HepG2 (cell line): Measurements from ENCODE around the gene HS3ST5. TPM values are rescaled to one million over a fixed set of nuclear protein-coding genes. Genes with fewer than 3 reads are reported as not detected.

Source experiments
- AKAP8 ChIP-seq: sonication (generic); formaldehyde crosslinking; IDR thresholded peaks from 2 replicates; pipeline ENCODE4 v1.5.1; 2020; ENCODE audit warnings: mild to moderate bottlenecking, missing genetic modification reagents
- ARID2 ChIP-seq: sonication (generic); formaldehyde crosslinking; IDR thresholded peaks from 2 replicates; pipeline ENCODE4 v1.8.1; 2022; ENCODE audit warnings: mild to moderate bottlenecking, missing genetic modification reagents, borderline replicate concordance
- CHCHD3 ChIP-seq: sonication (generic); formaldehyde crosslinking; IDR thresholded peaks from 2 replicates; pipeline ENCODE4 v1.8.0; 2022; ENCODE audit warnings: mild to moderate bottlenecking, missing genetic modification reagents, moderate library complexity
- HMG20B ChIP-seq: conservative IDR thresholded peaks from 2 replicates; pipeline ENCODE4 v1.6.1; 2016; ENCODE audit warnings: missing genetic modification reagents, missing compliant biosample characterization
- MEIS1 ChIP-seq: sonication (generic); formaldehyde crosslinking; IDR thresholded peaks from 2 replicates; pipeline ENCODE4 v1.9.0; 2021; ENCODE audit warnings: mild to moderate bottlenecking, missing genetic modification reagents, moderate library complexity, borderline replicate concordance
- PHF21A ChIP-seq: sonication (generic); formaldehyde crosslinking; IDR thresholded peaks from 2 replicates; pipeline ENCODE4 v1.5.0; 2020; ENCODE audit warnings: mild to moderate bottlenecking, missing genetic modification reagents
- SNAI1 ChIP-seq: sonication (generic); formaldehyde crosslinking; IDR thresholded peaks from 2 replicates; pipeline ENCODE4 v1.5.0; 2020; ENCODE audit warnings: mild to moderate bottlenecking, missing genetic modification reagents, borderline replicate concordance
- SP2 ChIP-seq: sonication (generic); formaldehyde crosslinking; IDR thresholded peaks from 2 replicates; pipeline ENCODE4 v1.5.1; 2020; ENCODE audit warnings: mild to moderate bottlenecking, missing genetic modification reagents
- SSRP1 ChIP-seq: IDR thresholded peaks from 2 replicates; pipeline ENCODE4 v1.6.1; 2016; ENCODE audit warnings: control low read depth
- ZBTB38 ChIP-seq: sonication (generic); formaldehyde crosslinking; IDR thresholded peaks from 2 replicates; pipeline ENCODE4 v1.5.1; 2020; ENCODE audit warnings: mild to moderate bottlenecking, missing genetic modification reagents
- ZBTB8A ChIP-seq: sonication (generic); formaldehyde crosslinking; IDR thresholded peaks from 2 replicates; pipeline ENCODE4 v1.4.0; 2020; ENCODE audit warnings: mild to moderate bottlenecking, low read depth, missing genetic modification reagents, borderline replicate concordance
- ZNF841 ChIP-seq: sonication (generic); formaldehyde crosslinking; IDR thresholded peaks from 2 replicates; pipeline ENCODE4 v1.8.1; 2023; ENCODE audit warnings: missing genetic modification reagents, borderline replicate concordance
- ZNF878 ChIP-seq: sonication (generic); formaldehyde crosslinking; IDR thresholded peaks from 2 replicates; pipeline ENCODE4 v1.8.1; 2023; ENCODE audit warnings: mild to moderate bottlenecking, missing genetic modification reagents, moderate library complexity
- polyA plus RNA-seq, 8 experiments: library from polyadenylated mRNA; depleted of rRNA in 3 of 8; stranded (reverse) in 7 of 8; unstranded in 1 of 8; fragments of >200 nt; fragmentation: Illumina TruSeq in 4 of 8; extraction: Trizol in 4 of 8; gene quantifications; 2 replicates each; pipeline versions ENCODE4 v1.2.1 to v1.2.3, GENCODE V29; 2011 to 2016; ENCODE audit warnings: low read depth in 4 of 8, missing spikeins in 1 of 8, mixed read lengths in 1 of 8; ENCODE audit not compliant: insufficient read depth in 1 of 8
- total RNA-seq, 5 experiments: library from RNA; depleted of rRNA; stranded (reverse); fragments of >200 nt; fragmentation: Illumina TruSeq; extraction: Trizol; gene quantifications; 2 replicates each; pipeline ENCODE4 v1.2.3, GENCODE V29; 2016; ENCODE audit warnings: low read depth in 1 of 5
- TF ChIP-seq, protein P1 (sequence below): sonication (generic); formaldehyde crosslinking; IDR thresholded peaks from 2 replicates; pipeline ENCODE4 v1.5.0; 2020; ENCODE audit warnings: mild to moderate bottlenecking, missing genetic modification reagents
- TF ChIP-seq, protein P2 (sequence below): sonication (generic); formaldehyde crosslinking; IDR thresholded peaks from 2 replicates; pipeline ENCODE4 v1.4.0; 2020; ENCODE audit warnings: missing genetic modification reagents
- TF ChIP-seq, protein P3 (sequence below): sonication (generic); formaldehyde crosslinking; IDR thresholded peaks from 2 replicates; pipeline ENCODE4 v1.4.0; 2020; ENCODE audit warnings: missing genetic modification reagents
- TF ChIP-seq, protein P4 (sequence below): sonication (generic); formaldehyde crosslinking; IDR thresholded peaks from 2 replicates; pipeline ENCODE4 v1.4.0; 2020; ENCODE audit warnings: missing genetic modification reagents

The HS3ST5 gene
- total and polyA plus RNA-seq, 2 of the 13 experiments (the other 11 are each of a cell fraction or from before 2014, with no cell fraction given) = 1.1 to 1.6 TPM

DNA sequence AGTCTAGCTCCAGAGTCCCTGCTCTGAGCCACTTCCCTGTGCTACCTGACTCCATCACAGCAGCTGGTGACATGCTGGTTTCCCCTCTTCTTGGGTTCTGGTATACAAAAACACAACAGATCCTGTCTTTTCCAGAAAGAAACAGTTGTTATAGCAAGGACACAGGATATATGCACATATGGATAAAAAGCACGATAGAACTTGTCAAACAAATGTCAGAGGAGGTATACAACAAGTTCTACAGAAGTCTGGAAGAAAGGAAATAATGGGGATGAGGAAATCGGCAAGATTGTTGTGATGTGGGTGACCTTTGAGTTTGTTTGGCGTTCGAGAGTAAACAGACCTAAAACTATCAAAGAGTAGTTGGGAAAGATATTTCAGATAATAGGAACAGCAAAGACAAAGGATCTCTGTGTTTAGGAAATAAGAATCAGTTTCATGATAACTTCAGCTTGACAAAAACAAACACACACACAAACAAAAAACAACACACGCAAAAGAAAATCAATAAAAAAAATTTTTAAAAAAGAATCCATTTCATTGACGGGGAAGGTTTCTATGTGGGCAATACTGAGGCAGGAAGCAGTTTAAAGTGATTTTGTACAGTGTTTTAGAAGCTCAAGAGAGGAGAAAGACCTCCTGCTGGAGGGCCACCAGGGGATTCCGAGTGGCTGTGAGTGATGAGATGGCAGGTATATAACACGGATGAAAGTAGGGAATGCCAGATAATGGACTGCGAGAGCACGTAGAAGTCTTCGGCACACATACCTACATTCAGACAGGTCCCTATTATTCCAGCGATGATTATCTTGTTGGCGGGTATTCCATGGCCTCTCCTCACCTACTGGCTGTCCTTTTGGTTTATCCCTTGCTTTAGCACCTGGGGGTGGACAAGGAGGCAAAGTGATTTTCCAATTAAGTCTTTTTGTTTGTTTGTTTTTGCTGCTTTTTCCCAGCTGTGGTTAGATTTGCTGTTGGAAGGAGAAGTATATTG lies 174.9 kb downstream of the HS3ST5 start (continued):
- TF ChIP-seq, protein P1, sequence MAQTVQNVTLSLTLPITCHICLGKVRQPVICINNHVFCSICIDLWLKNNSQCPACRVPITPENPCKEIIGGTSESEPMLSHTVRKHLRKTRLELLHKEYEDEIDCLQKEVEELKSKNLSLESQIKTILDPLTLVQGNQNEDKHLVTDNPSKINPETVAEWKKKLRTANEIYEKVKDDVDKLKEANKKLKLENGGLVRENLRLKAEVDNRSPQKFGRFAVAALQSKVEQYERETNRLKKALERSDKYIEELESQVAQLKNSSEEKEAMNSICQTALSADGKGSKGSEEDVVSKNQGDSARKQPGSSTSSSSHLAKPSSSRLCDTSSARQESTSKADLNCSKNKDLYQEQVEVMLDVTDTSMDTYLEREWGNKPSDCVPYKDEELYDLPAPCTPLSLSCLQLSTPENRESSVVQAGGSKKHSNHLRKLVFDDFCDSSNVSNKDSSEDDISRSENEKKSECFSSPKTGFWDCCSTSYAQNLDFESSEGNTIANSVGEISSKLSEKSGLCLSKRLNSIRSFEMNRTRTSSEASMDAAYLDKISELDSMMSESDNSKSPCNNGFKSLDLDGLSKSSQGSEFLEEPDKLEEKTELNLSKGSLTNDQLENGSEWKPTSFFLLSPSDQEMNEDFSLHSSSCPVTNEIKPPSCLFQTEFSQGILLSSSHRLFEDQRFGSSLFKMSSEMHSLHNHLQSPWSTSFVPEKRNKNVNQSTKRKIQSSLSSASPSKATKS = peak; percentile 67; the same call in 1 of the 2 replicates
- TF ChIP-seq CHCHD3 = no peak
- peak; percentile 89; the same call in 1 of the 2 replicates for TF ChIP-seq SSRP1 (CRISPR knock-in tag)
- TF ChIP-seq ZBTB8A (CRISPR knock-in tag) = no peak
- TF ChIP-seq MEIS1 (CRISPR knock-in tag) = peak; percentile 93
- no peak for TF ChIP-seq ZNF841 (CRISPR knock-in tag)
- no peak for TF ChIP-seq ZBTB38 (CRISPR knock-in tag)
- peak; percentile 74; the same call in 1 of the 2 replicates for TF ChIP-seq HMG20B
- TF ChIP-seq, protein P2, sequence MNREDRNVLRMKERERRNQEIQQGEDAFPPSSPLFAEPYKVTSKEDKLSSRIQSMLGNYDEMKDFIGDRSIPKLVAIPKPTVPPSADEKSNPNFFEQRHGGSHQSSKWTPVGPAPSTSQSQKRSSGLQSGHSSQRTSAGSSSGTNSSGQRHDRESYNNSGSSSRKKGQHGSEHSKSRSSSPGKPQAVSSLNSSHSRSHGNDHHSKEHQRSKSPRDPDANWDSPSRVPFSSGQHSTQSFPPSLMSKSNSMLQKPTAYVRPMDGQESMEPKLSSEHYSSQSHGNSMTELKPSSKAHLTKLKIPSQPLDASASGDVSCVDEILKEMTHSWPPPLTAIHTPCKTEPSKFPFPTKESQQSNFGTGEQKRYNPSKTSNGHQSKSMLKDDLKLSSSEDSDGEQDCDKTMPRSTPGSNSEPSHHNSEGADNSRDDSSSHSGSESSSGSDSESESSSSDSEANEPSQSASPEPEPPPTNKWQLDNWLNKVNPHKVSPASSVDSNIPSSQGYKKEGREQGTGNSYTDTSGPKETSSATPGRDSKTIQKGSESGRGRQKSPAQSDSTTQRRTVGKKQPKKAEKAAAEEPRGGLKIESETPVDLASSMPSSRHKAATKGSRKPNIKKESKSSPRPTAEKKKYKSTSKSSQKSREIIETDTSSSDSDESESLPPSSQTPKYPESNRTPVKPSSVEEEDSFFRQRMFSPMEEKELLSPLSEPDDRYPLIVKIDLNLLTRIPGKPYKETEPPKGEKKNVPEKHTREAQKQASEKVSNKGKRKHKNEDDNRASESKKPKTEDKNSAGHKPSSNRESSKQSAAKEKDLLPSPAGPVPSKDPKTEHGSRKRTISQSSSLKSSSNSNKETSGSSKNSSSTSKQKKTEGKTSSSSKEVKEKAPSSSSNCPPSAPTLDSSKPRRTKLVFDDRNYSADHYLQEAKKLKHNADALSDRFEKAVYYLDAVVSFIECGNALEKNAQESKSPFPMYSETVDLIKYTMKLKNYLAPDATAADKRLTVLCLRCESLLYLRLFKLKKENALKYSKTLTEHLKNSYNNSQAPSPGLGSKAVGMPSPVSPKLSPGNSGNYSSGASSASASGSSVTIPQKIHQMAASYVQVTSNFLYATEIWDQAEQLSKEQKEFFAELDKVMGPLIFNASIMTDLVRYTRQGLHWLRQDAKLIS (CRISPR knock-in tag) = peak; percentile 94; the same call in 1 of the 2 replicates
- no peak for TF ChIP-seq ARID2
- peak; percentile 88 for TF ChIP-seq ZNF878 (CRISPR knock-in tag)
- no peak for TF ChIP-seq SNAI1 (CRISPR knock-in tag)
- TF ChIP-seq AKAP8 (CRISPR knock-in tag) = no peak
- TF ChIP-seq, protein P3, sequence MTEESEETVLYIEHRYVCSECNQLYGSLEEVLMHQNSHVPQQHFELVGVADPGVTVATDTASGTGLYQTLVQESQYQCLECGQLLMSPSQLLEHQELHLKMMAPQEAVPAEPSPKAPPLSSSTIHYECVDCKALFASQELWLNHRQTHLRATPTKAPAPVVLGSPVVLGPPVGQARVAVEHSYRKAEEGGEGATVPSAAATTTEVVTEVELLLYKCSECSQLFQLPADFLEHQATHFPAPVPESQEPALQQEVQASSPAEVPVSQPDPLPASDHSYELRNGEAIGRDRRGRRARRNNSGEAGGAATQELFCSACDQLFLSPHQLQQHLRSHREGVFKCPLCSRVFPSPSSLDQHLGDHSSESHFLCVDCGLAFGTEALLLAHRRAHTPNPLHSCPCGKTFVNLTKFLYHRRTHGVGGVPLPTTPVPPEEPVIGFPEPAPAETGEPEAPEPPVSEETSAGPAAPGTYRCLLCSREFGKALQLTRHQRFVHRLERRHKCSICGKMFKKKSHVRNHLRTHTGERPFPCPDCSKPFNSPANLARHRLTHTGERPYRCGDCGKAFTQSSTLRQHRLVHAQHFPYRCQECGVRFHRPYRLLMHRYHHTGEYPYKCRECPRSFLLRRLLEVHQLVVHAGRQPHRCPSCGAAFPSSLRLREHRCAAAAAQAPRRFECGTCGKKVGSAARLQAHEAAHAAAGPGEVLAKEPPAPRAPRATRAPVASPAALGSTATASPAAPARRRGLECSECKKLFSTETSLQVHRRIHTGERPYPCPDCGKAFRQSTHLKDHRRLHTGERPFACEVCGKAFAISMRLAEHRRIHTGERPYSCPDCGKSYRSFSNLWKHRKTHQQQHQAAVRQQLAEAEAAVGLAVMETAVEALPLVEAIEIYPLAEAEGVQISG (CRISPR knock-in tag) = no peak
- TF ChIP-seq PHF21A = peak; percentile 25; the same call in 1 of the 2 replicates
- TF ChIP-seq, protein P4, sequence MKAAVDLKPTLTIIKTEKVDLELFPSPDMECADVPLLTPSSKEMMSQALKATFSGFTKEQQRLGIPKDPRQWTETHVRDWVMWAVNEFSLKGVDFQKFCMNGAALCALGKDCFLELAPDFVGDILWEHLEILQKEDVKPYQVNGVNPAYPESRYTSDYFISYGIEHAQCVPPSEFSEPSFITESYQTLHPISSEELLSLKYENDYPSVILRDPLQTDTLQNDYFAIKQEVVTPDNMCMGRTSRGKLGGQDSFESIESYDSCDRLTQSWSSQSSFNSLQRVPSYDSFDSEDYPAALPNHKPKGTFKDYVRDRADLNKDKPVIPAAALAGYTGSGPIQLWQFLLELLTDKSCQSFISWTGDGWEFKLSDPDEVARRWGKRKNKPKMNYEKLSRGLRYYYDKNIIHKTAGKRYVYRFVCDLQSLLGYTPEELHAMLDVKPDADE (CRISPR knock-in tag) = no peak
- TF ChIP-seq SP2 (CRISPR knock-in tag) = no peak
